Activated naive CD4-positive, alpha-beta T cell treated with anti-CD3 and anti-CD28 coated beads, Interleukin-2, amount 50 U/mL, for 16 hours (primary cell): ENCODE measurements around the gene ARRB1.
"Not testable (repeated sequence)": the region's sequence is repeated elsewhere in the genome, so short reads cannot be mapped to it uniquely, and the experiment has no call there.

Source experiments
- DNase-seq: peaks from one replicate; pipeline ENCODE4 v3.0.0-alpha.2; 2020

The ARRB1 gene

DNA sequence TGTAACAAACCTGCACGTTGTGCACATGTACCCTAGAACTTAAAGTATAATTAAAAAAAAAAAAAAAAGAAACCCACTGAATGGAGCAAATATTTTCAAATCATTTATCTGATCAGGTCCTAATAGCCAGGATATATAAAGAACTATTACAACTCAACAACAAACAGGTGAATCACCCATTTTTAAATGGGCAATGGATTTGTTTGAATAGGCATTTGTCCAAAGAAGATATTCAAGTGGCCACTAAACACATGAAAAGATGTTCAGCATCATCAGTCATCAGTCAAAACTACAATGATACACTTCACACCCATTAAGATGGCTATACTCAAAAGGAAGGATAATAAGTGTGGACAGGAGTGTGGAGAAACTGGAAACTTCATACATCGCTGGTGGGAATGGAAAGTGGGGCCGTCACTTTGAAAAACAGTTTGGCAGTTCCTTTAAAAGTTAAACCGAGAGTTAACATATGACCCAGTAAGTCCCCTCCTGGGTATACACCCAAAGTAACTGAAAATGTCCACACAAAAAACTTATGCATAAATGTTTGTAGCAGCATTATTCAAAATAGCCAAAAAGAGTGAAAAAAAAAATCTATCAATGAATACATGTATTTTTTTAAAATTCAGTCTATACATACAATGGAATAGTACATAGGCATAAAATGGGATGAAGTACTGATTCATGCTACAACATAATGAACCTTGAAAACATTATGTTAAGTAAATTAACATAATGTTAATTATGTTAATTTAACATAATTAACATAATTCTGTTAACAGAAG, 53.1 kb downstream of the ARRB1 start:
- DNase-seq, result no peak

- DNase-seq, result no peak
These were observed 57.6 kb downstream of the ARRB1 start for GRCh38 chr11:75293903-75294302.

GRCh38 chr11:75292943-75293342, 58.5 kb downstream of the ARRB1 start:
- no peak for DNase-seq

GRCh38 chr11:75291741-75292140, 59.7 kb downstream of the ARRB1 start:
- DNase-seq, result no peak

DNA sequence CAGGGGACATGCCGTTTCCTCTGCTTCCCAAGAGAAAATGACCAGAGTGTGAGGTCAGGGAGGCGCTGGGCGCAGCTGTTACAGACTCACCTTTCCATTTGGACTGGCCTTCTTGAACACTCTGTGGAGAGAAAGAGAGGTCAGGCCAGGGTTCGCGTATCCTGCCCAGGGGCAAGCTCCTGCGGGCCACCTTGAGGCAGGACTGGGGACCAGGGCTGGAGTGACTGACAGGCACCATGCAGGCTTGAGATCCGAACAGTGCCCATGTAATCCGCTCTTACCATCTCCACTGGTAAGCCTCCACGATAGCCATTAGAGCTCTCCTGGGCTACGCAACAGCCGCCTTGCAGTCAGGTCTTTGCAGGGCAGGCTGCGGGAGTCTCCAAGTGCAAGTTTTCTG, 61.5 kb downstream of the ARRB1 start:
- DNase-seq, result no peak

DNA sequence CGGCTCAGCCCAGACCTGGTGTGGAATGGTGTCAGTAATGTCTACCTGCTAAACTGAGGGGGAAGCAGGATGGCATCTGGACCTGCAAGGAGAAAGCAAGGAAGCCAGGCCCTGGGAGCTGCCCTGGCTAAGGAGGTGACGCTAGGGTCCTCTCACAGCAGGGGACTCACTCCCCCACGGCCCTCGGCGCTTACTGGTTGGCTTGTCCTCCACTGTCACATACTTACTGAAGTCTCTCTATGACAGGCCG, 62.0 kb downstream of the ARRB1 start:
- no peak for DNase-seq

GRCh38 chr11:75287579-75287978, 63.9 kb downstream of the ARRB1 start:
- DNase-seq, result no peak

GRCh38 chr11:75286826-75287465, 64.5 kb downstream of the ARRB1 start:
- DNase-seq, result no peak

GRCh38 chr11:75285776-75286360, 65.6 kb downstream of the ARRB1 start:
- no peak for DNase-seq

- DNase-seq, result no peak
These were observed 68.0 kb downstream of the ARRB1 start for GRCh38 chr11:75283391-75283931.

- DNase-seq, result no peak
These were observed 69.9 kb downstream of the ARRB1 start for GRCh38 chr11:75281469-75282095.

DNA sequence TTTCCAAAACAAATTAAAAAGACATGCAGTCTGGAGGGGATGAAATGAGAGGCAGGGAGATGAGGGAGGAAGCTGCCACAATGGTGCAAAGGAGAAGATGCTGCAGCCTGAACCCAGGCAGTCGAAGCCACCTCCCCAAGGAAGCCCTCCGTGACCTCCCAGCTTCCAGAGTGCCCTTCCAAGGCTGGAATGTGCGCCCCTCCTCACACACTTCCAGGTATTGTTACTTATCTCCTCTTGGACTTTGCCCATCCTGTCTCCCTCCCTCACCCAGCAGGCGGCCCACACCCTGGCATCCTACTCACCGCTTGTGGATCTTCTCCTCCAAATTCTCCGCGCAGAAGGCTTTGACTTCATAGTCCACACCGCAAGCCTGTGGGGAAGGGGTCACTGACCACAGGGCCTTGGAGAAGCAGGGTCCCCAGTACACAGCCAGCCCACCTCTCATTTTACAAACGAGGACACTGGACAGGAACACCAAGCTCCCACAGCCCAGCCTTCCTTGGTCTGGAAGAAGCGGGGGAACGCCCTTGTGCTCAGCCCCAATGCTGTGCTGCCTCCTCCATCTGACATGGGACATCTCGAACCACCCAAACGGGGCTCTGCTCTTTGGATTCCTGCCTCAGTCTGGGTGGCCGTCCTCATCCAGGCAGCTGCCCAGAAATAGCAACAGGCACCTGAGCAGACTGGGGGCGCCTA, 70.5 kb downstream of the ARRB1 start:
- no peak for DNase-seq

DNA sequence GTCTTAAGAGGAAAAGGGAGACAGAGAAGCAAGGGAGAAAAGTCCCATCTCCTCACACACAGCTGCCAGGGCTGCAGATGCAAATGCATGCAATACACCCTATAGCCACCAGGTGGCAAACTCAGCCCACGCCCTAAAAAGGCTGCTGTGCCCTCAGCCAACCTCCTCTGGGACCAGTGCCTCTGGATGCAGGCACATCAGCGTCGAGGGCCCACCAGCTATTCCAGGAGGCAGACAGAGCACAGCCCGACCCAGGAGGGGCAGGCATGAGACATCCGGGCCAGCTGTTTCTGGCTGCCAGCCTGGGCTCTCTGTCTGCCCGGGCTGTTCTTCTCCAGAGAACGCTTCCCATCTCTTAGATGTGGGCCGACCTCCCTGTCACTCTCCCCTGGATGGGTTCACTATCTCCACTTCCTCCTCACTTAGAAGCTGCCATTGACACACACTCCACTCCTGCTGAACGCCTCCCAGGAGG, 71.2 kb downstream of the ARRB1 start:
- peak; percentile 74 for DNase-seq

DNA sequence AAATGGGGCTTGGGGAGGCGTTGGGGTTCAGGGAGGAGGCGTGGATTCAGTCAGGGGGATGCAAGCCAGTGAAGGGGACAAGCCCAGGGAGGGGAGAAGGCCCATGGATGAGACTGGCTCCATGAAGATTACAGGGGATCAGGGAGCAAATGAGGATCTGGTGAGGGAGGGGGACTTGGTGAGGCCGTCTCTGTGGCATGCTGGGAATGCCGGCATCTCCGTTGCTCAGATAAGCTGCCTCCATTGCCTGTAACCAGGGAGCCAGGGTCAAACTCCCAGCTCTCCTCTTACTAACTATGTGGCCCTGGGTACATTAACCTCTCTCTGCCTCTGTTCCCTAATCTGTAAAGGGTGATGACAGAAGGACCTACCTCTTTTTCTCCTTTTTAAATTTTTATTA, 72.2 kb downstream of the ARRB1 start:
- no peak for DNase-seq

DNA sequence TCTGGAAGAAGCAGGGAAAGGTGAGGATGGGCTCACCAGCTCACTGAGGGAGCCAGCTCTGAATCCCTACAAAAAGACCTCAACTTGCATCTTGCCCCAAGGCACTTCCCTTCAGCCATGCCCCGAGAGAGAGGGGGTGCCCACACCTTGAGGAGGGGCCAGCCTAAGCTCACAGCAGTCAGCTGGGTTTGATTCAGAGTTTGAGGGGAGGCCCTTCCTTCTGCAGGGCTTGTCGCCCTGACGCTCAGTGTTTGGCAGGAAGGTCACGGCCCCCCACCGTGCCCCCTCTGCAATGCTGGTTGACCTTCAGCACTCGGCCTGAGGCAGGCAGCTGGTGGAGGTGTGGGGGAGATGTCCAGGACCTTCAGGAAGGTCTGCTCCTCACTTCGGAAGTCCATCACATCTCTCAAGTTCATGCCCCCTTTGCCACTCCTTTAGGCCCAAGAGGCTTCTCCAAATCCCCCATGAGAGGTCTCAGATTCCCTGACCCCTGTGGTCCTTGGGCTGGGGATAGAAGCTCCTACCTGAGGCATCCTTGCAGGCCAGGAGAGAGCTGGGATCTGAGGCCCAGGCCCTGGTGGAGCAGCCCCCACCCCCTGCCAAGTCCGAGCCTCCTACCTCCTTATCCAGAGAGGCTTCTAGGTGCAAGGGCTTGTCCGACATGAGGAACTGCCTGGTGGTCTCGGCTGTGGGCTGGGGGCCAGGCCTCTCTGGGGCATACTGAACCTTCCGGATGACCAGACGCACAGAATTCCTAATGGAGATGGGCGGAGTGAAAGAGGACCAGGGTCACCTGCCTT, 73.3 kb downstream of the ARRB1 start:
- DNase-seq, result no peak

GRCh38 chr11:75277211-75277805, 74.2 kb downstream of the ARRB1 start:
- no peak for DNase-seq

- DNase-seq, result no peak
These were observed 74.8 kb downstream of the ARRB1 start for GRCh38 chr11:75276686-75277085.

GRCh38 chr11:75276186-75276585, 75.3 kb downstream of the ARRB1 start:
- no peak for DNase-seq

GRCh38 chr11:75275581-75275980, 75.9 kb downstream of the ARRB1 start:
- DNase-seq, result peak; percentile 50

DNA sequence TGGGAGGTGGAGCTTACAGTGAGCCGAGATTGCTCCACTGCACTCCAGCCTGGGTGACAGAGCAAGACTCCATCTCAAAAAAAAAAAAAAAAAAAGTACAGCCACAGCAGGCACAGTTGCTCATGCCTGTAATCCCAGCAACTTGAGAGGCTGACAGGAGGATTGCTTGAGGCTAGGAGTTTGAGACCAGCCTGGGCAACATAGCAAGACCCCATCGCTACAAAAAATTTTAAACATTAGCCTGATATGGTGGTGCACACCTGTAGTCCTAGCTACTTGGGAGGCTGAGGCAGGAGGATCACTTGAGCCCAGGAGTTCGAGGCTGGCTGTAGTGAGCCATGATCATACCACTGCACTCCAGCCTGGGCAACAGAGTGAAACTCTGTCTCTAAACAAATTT, 76.7 kb downstream of the ARRB1 start:
- not testable (repeated sequence) for DNase-seq
